Cerebellar cortex (tissue), 1 donor: ENCODE data around the gene CANT1.

Experiments
- DNase-seq: peaks from one replicate; pipeline ENCODE4 v3.0.0-alpha.2; 2015; ENCODE audit warnings: low spot score

Gene CANT1

GRCh38 chr17:79009397-79010303, at the start of gene CANT1:
Gene CANT1, minus strand, starts transcription at chr17:79009764. Its CDS starts 12,142 bp downstream, at chr17:78997622.
- peak; percentile 80 for DNase-seq

GRCh38 chr17:79057737-79058385, 48.3 kb upstream of the CANT1 start:
- DNase-seq, result no peak

DNA sequence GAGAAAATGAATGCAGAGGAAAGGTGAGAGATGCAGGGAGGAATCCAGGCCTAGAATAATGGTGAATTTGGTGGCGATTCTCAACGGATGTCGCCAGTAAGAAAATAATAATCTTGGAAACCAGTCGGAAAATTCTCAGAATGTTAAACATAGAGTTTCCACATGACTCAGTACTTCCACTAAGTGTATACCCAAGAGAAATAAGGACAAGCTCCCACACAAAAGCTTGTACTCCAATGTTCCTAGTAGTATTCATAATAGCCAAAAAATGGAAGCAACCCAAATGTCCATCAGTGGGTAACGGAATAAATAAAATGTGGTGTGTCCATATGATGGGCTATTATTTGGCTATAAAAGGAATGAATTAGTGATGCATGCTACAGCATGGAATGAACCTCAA, 45.6 kb upstream of the CANT1 start:
- DNase-seq, result no peak

DNA sequence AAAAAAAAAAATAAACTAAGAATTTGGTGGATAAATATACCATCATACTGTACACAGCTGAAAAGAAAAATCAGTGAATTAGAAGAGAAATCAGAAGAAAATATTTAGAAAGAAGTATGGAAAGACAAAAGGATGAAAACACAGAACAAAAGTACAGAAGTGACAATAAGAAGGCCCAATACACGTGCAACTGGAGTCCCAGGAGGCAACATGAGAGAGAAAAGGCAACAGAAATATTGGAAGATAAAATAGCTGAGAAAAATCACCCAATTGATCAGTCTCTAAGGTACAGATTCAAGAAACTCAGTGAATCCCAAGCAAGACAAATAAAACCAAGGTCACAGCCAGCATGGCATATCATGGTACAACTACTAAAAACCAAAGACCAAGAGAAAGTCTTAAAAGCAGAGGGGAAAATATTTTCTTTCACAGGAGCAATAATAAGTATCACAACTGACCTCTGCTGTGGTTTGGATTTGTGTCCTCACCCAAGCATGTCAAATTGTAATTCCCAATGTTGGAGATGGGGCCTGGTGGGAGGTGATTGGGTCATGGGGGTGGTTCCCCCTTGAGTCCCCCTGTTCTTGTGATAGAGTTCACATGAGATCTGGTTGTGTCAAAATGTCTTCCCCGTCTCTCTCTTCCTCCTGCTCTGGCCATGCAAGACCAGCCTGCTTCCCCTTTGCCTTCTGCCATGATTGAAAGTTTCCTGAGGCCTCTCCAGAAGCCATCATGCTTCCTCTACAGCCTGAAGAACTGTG, 44.8 kb upstream of the CANT1 start:
- no peak for DNase-seq

DNA sequence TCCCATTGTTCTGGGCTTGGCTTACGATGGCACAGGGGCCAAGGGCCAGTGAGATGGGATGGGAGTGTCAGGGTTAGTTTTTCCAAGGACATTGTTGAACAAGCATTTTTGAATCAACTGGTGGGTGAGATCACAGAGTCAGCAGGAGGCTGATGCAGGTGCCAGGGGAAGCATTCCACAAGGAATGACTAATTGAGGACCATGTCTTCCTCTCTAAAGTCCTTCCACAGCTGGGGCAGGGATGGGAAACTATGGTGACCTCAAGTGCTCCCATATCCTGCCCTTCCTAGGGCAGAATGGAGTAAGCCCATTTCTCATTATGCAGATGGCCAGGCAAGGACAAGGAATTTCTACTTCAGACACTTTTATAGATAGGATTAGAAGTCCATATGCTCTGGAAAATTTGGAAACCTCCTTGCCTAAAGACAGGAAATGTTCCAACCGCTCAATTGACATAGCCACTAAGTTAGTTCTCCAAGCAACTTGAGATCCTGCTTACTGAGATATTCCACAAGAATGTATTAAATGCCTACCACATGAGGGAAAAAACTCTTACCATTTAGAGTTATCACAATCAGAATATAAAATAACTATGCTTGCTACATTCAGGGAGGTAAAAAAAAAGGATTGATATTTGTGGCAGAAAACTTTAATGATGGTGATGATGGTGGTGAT, 43.8 kb upstream of the CANT1 start:
- DNase-seq, result no peak

- no peak for DNase-seq
These were observed 42.6 kb upstream of the CANT1 start for GRCh38 chr17:79052131-79052530.

DNA sequence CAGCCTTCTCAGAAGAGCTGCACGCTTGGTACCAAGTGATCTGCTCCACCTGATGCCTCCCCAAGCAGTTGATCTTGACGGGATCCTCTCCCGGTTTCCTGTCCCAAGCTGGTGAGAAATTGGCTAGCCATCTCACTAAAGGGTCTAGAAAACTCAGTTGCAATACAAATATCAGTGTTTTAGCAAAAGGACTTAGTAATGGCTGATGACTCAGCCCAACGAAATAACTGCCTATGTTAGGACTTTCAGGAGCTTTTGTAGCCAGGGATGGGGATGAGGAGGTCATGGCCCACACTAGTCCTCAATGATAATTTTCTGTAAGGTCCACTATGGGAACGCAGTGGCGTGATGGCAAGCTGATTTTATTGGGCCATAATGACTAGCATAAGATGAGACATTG, 41.7 kb upstream of the CANT1 start:
- no peak for DNase-seq

- DNase-seq, result peak; percentile 34
These were observed 41.0 kb upstream of the CANT1 start for GRCh38 chr17:79050551-79050950.

DNA sequence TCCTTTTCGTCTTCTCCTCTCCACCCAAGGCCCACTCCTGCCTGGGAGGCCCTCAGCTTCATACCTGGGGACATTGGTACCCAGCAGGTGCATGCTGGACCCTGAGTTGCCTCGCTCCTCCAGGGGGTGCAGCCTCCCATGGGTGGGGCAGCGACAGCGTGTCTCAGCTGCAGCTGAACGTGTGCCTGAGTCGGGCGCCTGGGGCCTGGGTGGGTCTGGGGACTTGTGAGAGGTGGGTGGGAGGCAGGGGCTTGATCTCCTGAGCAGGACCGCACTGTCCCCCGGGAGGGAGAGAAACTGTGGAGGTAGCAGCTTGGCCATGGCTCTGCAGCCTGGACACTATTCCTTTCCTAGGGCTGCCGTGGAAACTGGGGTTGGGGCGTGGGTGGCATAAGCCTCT, 40.3 kb upstream of the CANT1 start:
- no peak for DNase-seq

- no peak for DNase-seq
These were observed 39.5 kb upstream of the CANT1 start for GRCh38 chr17:79048826-79049755.

GRCh38 chr17:79047923-79048825, 38.6 kb upstream of the CANT1 start:
- DNase-seq, result no peak

- no peak for DNase-seq
These were observed 37.8 kb upstream of the CANT1 start for GRCh38 chr17:79047291-79047920.

GRCh38 chr17:79046916-79047280, 37.3 kb upstream of the CANT1 start:
- no peak for DNase-seq

DNA sequence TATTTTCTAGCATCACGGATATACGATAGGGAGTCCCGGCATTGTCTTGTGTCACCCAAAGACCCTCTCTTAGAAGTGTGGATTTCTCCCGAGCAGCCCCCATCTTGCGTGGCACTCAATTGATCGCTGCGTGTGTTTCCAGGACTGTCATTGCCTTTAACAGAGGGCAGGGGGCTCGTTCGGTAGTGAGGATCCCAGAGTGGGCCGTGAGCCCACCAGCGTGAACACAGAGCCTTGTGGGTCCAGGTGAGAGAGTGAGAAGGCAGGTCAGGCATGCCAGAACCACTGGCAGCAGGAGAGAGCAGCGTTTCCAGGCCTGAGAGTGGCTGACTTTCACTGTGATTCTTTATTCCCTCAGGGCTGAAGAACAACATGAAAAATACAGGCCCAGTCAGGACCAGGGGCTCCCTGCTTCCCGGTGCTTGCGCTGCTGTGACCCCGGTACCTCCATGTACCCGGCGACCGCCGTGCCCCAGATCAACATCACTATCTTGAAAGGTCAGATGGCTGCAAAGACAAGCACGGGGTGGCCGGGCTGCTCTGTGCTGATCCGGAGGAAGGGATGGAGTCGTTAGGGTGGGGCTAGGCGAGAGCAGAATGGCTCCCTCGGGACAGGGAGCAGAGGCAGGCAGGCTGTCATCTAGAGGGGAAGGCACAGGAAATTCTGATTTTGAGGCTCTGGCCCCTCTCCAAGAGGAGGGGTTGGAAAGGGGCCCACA, 36.8 kb upstream of the CANT1 start:
- no peak for DNase-seq

DNA sequence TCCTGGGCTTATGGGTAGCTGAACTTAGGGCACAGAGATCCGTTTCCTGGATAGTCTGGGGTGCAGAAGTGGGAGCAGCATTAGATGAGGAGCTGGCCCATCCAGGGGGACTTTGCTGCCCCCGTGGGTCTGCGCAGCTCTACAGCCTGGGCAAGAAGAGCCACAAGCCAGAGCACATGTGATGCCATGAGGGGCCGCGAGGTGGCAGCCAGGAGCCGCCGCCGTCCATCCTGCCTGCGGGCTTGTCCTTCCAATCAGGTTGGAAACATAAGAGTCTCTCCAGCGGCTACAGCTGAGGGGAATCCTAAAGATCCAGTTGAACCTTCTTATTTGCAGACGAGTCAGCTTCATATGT, 36.3 kb upstream of the CANT1 start:
- DNase-seq, result peak; percentile 79

GRCh38 chr17:79045001-79045729, 35.6 kb upstream of the CANT1 start:
- DNase-seq, result no peak

- DNase-seq, result no peak
These were observed 34.9 kb upstream of the CANT1 start for GRCh38 chr17:79044462-79044861.

GRCh38 chr17:79043931-79044320, 34.4 kb upstream of the CANT1 start:
- DNase-seq, result no peak
